ENCODE measurements around the gene KLK4.

DNA sequence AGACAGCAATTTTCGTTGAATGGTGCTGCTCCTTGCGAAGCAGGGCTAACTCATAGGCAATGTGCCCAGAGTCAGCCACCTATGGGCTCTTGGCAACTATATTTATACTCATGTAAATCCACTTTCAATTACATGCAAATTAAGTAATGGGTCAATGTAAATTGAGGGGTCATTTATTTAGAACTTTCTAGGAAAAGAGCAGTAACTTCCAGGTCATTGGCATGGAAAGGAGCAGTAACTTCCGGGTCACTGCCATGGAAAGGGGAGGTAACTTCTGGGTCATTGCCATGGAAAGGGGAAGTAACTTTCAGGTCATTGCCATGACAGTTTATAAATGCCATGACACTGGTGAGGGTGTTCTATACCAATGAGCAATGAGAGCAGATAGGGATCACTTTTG is 11.6 kb downstream of the KLK4 start:
- TF ChIP-seq EZH2 (IDR thresholded peaks at IDR 0.05; ENCODE audit: borderline replicate concordance, low read depth, low read length, severe bottlenecking) (no peak), POLR2A (IDR thresholded peaks at IDR 0.05; ENCODE audit: low read depth, low read length) (no peak)
- TF ChIP-seq, protein P1, sequence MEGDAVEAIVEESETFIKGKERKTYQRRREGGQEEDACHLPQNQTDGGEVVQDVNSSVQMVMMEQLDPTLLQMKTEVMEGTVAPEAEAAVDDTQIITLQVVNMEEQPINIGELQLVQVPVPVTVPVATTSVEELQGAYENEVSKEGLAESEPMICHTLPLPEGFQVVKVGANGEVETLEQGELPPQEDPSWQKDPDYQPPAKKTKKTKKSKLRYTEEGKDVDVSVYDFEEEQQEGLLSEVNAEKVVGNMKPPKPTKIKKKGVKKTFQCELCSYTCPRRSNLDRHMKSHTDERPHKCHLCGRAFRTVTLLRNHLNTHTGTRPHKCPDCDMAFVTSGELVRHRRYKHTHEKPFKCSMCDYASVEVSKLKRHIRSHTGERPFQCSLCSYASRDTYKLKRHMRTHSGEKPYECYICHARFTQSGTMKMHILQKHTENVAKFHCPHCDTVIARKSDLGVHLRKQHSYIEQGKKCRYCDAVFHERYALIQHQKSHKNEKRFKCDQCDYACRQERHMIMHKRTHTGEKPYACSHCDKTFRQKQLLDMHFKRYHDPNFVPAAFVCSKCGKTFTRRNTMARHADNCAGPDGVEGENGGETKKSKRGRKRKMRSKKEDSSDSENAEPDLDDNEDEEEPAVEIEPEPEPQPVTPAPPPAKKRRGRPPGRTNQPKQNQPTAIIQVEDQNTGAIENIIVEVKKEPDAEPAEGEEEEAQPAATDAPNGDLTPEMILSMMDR (IDR thresholded peaks at IDR 0.05; ENCODE audit: extremely low read depth in 1 of 2, insufficient read depth in 1 of 2, low read depth in 1 of 2, low read length in 2 of 2): no peak
